Medulla oblongata (tissue), 1 donor: Measurements from ENCODE around the gene ADK.
"Not testable (repeated sequence)": the region's sequence is repeated elsewhere in the genome, so short reads cannot be mapped to it uniquely, and the experiment has no call there.

ENCODE experiments used
- DNase-seq: peaks from one replicate; pipeline ENCODE4 v3.0.0-alpha.2; 2015; ENCODE audit errors: extremely low spot score

ADK gene

DNA sequence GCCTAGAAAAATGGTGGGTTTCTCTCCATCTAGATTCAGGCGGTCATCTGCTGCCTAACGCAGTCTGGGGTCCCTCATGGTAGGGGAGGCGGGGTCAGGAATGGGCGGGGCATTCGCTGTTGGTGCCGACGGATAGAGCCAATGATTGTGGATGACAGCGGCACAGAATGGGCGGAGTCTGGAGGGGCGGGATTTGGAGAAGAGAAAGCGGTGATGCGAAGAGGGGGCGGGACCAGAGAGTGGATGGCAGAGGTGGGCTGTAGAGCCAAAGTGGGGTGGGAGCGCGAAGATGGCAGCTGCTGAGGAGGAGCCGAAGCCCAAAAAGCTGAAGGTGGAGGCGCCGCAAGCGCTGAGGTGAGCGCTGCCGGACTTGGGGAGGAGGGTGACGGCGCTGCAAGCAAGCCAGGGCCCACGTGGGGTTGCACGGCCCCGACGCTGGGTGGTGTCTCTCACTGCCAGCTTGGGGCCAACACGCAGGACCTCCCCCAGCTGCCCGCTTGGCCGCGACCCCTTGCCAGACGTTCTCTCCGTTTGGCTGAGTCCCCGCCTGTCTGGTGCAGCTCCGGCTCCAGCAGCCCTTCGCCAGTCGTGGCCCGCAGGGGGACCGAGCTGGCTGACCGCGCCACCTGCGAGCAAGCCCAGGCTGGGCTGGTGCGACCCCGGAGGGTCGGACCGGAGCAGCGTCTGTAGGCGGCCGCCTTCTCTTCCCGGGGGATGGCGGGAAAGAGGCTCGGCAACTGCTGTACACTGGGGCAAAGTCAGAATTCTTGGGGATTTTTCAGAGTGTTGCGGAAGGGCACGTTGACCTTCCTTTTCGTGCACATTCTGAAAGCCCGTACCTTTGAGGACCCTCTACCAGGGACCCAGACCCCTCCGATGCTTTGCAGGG, at the start of gene ADK:
TSS of gene ADK (plus strand) at position 232 of the 889 bp plus-strand sequence. CDS start at position 290, 58 bp downstream.
- peak; percentile 99 for DNase-seq

DNA sequence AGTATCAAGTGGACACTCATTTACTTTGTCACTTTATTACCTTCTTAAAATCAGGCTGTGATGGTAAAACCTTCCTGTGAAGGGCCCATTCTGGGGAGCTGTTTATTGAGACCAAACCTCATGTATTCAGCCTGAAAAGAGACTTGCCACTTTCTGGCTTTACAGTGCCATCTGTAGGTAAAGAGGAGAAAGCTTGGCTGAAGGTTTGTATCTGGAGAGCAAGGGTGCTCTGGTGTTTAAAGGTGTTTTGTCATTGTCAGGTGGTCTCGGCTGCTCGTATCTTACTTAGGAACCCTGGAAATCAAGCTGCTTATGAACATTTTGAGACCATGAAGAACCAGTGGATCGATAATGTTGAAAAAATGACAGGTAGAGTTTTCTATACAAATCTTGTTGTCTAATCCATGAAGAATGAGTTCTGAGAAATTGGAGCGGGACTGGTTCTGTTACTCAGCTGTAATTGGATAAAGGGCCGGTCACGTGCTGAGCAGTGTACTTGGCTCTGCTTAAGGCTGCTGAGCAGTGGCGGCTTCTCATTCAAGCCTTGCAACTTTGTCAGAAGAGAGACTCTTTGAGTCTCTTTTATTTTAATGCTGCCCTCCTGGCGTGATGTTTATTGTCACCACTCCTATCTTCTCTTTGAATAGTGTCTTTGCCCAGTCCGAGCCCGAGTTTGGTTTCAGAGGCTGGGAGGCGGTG, 47.3 kb upstream of the ADK start:
- DNase-seq: peak; percentile 35

DNA sequence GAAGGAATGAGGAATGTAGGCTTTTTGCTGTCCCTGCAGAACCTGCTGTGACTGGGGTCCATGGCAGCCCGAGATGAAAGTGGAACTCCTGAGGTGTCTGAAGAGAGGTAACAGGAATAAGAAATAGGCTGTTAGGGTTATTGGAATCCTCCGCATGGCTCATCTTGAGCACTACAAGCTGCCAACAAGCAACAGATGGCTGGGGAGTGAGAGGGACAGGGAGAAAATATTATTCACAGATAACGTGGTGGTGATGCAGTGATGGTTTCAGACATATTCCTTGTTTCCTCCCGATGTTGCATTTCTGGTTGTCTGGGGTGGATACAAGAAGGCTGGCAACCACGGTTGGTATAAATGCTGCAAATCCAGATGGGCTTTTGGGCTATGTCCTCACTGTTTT, 46.5 kb upstream of the ADK start:
- no peak for DNase-seq

DNA sequence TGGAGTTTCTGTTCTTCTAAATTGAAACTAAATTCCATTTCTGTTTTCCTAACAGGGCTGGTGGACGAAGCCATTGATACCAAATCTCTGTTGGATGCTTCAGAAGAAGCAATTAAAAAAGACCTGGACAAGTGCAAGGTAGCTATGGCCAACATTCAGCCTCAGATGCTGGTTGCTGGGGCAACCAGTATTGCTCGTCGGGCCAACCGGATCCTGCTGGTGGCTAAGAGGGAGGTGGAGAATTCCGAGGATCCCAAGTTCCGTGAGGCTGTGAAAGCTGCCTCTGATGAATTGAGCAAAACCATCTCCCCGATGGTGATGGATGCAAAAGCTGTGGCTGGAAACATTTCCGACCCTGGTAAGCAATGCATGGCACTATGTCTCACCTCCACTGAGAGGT, 46.0 kb upstream of the ADK start:
- peak; percentile 13 for DNase-seq

DNA sequence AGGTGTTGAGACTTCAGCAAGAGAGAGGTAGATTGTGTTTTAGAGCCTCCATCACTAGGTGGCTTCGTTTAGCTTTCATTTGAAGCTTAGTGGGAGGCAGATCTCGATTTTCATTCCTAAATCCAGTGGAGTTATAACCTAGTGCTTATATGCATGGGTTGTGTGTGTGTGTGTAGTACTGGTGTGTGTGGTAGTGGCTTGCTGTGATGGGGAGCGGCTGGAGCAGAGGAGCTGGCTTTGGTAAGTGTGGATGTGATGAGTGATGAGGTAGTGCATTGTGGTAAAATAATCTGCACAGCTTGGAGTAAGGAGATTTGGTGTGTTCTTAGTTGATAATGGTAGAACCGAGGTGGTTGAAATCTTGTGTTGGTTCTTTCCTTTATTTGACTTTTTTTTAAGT, 43.6 kb upstream of the ADK start:
- no peak for DNase-seq

DNA sequence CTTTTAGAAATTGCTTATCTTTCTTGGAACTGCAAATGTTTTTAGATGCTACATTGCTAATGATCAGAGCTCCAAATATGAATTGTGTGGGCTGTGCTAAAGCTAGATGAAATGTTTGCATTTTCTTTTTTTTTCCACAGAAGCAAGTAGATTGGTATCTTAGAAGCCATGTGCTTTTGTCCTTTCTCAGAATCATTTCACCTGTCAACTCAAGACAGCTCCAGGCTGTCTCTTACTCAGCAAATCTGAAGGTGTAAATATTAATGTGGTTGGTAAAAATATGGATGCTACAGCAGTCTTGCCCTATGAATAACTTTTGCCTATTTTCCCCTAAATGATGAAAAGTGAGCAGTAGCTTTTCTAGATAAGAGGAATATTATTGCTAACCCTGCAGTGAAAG, 41.6 kb upstream of the ADK start:
- DNase-seq: no peak

DNA sequence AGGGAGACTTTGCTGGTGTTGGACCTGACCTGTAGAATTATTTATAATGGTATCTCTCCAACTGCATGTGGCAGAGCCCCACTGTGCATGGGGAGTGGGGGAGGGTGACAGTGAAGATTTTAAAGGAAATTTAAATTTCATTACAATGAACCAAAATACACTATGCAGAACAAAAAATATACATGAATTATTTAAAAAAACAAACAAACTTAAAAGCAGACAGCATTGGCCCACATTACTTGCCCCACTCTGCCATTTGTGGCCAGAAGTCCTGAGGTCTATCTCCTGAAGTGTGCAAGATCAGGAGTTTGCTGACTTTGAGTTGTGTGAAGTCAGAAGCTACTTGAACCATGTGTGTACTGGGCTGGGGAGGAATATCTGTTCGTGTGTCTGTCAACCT, 40.9 kb upstream of the ADK start:
- DNase-seq: no peak

DNA sequence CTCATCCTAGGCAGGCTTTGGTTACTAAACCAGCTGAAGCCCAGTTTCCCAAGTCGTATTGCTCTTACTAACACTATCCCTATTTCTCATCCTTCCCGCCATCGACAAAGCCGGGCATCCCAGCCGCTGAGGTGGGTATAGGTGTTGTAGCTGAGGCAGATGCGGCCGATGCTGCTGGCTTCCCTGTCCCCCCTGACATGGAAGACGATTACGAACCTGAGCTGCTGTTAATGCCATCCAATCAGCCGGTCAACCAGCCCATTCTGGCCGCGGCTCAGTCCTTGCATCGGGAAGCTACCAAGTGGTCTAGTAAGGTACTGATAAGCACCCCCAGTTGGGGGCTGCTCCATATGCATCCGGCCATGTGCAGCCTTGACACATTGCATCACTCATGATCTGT, 39.2 kb upstream of the ADK start:
- no peak for DNase-seq

DNA sequence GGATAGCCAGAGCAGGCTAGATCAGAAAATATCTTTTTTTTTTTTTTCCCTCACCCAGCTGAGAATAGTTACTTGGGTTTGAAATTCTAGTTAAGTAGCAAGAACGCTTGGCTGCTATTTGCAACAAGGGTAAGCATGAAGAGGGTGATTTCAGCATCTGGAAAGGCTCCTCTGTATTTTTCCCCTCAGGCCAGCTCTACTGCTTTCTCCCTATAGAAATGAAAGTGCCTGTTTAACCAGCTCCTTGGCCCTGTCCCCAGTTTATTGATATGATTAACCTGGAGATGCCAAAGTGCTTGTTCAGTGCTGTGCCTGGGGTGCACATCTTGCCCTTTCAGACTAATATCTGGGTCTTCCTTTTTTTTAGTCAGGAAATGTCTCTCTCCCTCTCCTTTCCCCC, 37.5 kb upstream of the ADK start:
- no peak for DNase-seq

DNA sequence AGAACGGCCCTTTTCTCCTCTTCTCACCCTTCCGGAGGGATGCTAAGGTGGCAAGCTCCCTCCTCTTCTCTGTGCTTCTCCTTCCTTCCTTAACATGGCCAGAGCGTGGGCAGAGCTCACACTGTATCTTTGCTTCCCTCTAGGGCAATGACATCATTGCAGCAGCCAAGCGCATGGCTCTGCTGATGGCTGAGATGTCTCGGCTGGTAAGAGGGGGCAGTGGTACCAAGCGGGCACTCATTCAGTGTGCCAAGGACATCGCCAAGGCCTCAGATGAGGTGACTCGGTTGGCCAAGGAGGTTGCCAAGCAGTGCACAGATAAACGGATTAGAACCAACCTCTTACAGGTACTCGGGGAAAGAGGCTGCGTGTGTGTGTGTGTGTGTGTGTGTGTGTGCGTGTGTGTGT, 37.0 kb upstream of the ADK start:
- peak; percentile 37 for DNase-seq

DNA sequence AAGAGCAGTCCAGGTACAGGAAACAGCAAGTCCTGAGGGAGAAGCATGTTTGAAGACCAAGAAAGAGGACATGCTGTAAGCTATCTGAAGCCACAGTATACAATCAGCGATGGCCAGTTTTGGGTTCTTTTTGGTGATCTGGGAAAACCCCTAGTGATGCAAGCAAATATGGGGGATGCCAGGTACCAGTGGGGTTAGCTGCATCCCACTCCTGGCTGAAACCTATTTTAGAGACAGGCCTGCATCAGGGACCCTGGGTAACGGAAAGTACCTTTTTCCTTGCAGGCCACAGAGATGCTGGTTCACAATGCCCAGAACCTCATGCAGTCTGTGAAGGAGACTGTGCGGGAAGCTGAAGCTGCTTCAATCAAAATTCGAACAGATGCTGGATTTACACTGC, 33.3 kb upstream of the ADK start:
- no peak for DNase-seq

DNA sequence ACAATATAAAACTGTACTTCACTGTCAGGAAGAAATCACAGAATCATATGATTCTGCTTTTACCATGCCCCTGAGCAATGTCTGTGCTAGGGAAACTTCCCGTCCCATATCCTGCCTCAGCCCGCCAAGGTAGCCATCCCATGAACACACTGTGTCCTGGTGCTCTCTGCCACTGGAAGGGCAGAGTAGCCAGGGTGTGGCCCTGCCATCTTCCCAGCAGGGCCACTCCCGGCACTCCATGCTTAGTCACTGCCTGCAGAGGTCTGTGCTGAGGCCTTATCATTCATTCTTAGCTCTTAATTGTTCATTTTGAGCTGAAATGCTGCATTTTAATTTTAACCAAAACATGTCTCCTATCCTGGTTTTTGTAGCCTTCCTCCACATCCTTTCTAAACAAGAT, 32.2 kb upstream of the ADK start:
- DNase-seq: no peak

DNA sequence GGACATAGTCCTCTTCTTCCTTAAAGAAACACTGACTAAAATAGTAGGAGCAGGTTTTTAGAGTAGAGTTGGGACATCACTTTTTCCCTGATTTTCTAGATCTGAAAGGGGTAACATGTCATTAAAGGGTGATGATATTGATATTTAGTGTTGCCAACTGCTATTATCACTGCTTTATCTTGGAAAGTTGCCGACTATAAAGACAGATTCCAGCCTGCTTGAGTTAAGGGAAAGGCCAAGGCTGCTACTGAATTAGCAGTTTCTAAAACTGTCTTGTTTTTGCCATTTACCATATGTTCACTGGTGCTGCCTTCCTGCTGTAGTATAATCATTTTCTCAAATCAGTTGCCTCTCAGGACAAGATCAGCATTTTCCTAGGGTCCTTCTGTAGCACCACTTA, 30.1 kb upstream of the ADK start:
- no peak for DNase-seq

DNA sequence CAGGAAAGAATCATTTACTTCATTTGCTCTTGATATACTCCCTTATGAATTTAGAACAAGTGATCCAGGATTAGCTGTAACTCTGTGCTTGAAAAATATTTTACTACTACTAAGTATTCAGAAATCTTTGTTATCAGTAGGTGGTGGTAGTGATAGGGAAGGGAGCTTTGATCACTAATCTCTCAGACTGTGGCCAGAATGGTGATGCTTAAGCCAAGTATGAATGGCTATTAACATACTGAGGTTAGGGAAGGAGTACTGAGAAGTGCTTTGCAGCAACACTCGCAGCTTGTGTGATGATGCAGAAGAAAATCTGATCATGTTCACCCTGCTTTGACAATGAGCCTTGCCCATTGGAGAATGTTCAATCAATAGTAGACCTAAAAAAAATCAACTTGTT, 29.7 kb upstream of the ADK start:
- DNase-seq: no peak

DNA sequence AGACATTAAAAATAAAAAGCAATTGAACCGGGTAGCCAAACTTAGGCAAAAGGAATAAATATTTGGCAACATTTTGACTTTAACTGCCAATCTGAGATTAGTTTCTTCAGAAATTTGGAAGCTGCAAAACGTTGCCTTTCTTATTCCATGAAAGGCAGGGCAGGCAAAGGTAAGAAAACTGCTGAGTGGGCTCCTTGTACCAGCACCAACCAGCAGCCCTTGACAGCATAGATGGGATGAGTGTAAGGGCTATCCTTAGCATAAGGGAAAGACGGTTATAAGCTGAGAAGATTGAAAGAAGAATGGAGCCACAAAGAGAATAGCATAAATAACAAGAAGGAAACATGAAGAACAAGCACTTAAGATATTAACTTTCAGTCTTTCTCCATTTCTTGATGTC, 29.0 kb upstream of the ADK start:
- no peak for DNase-seq

DNA sequence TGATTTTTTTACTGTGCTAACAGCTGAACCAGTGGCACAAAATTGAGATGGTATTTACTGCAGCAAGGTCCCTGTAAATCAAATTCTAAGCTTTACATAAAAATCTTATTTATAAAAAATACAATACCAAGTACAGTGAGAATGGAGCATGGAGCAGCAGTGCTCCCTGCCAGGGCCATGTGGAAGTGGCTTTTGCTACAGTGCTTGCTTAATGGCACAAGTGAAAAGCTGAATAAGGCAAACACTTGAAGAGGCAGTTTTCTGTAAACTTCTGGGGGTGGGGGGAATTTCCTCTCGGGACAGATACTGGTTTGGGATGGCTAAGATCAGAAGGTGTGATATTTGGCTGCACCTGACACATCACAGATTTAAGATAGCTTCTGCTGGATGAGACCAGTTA, 27.9 kb upstream of the ADK start:
- DNase-seq: no peak

DNA sequence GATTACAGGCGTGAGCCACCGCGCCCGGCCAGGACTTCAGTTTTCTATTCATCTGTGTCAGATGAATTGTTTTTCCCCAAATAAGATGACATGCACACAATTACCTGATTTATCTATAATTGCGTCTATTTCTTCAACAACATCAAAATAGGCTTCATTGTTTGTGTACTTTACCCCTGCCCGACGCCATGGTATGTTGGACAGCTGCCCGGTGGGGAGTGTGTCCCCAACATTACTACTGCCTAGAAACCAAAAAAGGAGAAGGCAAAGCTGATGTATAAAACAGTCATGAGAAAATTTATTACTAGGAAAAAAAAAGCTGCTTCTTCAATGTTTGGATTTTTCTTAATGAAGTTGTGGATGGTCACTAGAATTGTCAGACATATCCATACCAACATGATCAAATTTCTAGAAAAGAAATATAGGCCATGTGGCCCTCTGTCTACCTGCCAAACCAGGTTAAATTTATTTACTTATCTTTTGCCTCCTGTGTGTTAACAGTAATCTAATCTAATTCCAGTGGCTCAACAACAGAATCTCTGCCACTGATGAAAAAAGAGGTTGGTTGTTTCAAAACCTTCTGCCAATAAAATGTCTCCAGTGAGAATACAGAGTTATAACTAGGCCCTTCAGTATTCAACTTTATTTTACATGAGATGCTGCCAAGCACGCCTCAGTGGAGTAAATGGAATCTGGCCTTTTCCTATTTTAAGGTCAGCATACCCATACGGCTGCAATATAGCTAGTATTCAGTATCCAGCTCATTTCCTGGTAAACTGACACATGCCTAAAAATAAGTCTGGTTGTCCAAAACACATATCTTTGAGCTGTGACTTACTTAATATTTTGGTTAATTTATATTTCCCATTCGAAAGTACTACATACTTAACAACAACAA, 16.8 kb upstream of the ADK start:
- no peak for DNase-seq

DNA sequence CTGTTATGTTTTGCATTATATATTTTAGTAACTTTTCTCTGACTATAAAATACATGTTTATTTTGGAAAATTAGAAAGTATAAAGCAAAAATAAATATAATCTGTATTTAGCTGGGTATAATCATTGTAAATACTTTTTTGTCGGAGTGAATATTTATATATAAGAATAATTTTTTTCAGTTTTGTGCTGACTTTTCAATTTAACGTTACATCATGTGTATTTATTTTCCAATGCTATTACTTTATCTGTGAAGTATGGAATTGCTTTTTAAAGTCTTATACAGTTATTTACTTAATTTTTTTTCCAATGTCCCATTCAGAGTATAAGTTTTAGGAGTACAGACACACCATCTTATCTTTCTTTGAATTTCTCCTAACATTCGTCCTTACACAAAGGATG, 15.6 kb upstream of the ADK start:
- DNase-seq: no peak

DNA sequence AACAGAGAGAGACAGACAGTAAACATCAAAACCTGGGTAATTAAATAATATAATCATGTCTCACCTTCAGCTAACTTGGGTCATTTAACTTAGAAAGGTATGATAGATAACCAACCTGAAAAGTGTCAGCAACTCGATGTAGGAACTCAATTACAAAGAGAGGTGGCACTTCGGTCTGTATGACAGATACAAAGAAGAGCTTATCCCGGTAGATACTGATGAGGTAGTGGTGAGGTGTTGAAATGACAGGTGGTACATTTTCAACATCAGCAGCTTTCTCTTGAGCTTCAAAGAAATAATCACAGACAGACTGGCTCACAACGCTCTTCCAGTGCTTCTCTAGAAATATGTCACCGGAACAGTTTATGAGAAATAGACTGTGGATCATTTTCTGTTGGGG, 13.0 kb upstream of the ADK start:
- DNase-seq: no peak

DNA sequence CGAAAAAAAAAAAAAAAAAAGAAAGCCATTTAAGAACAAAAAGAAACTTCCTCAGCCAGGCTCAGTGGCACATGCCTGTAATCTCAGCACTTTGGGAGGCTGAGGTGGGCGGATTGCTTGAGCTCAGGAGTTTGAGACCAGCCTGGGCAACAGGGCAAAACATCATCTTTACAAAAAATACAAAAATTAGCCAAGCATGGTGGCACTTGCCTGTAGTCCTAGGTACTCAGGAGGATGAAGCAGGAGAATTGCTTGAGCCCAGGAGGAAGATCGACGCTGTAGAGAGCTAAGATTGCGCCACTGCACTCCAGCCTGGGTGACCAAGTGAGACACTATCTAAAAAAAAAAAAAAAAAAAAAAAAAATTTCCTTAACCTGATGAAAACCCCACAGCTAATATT, 12.4 kb upstream of the ADK start:
- DNase-seq: not testable (repeated sequence)

DNA sequence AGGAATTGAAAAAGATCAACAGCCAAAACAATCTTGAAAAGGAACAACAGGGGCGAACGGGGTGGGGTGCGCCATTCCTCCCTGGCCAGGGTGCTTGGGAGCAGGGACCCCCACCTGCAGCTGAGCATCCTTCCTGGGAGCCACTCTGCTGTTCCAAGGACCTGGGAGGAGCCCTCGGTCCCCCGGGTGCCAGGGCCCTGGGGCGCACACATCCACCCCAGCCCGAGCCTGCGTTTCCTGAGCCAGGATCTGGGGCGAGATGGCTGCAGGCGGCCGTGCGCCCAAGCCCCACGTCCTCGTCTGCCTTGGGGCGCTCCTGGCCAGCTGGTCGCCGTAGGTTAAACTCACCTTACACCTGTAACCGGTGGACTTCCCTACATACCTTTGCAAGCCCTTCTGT, 11.0 kb upstream of the ADK start:
- no peak for DNase-seq

DNA sequence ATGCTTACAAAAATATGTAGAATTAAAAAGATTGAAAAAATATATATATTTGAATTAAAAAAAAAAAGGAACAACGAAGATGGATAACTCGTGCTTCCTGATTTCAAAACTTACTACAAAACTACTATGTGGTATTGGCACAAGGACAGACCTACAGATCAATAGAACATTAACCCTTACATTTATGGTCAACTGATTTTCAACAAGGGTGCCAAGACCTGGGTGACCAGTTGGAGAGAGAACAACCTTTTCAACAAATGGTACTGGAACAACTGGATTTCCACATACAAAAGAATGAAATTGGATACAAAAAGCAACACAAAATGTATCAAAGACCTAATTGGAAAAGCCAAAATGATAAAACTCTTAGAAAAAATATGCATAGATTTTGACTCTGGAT, 10.5 kb upstream of the ADK start:
- DNase-seq: no peak
